Peyer's patch (tissue), 4 donors: ENCODE results near the gene CEP55. TPM values are rescaled to one million over a fixed set of nuclear protein-coding genes. Genes with fewer than 3 reads are reported as not detected.

Experiments used
- DNase-seq, 3 donors: peaks; one replicate each; pipeline ENCODE4 v3.0.0-alpha.2; 2017 to 2019
- H3K27ac ChIP-seq, 4 donors: fragments of 200-600 bp; sonication (generic); one replicate each; pipeline ENCODE4 v1.5.1; 2016 to 2019
- H3K27me3 ChIP-seq, 2 donors: fragments of 200-600 bp; sonication (generic); one replicate each; pipeline ENCODE4 v1.5.1; 2019
- H3K36me3 ChIP-seq, 3 donors: fragments of 200-600 bp; sonication (generic); one replicate each; pipeline ENCODE4 v1.5.1; 2016 to 2019
- H3K4me1 ChIP-seq, 4 donors: fragments of 200-600 bp; sonication (generic); one replicate each; pipeline ENCODE4 v1.5.1; 2016 to 2019
- H3K4me3 ChIP-seq, 4 donors: fragments of 200-600 bp; sonication (generic); 1 replicate in 3 of 4; 2 replicates in 1 of 4; pipeline ENCODE4 v1.5.1; 2016 to 2019; ENCODE audit warnings: mild to moderate bottlenecking in 1 of 4
- H3K9me3 ChIP-seq, 4 donors: fragments of 200-600 bp; sonication (generic); one replicate each; pipeline ENCODE4 v1.5.1; 2016 to 2019; ENCODE audit warnings: mild to moderate bottlenecking in 1 of 4
- POLR2A ChIP-seq, 2 donors: fragments of 450-650 bp; IDR thresholded peaks; one replicate each; pipeline ENCODE4 v1.5.1; 2017; ENCODE audit warnings: antibody characterized with exemption in 2 of 2, mild to moderate bottlenecking in 2 of 2, moderate library complexity in 2 of 2
- total RNA-seq, 4 donors: library from RNA; depleted of rRNA; stranded (reverse); fragments of >200 nt; gene quantifications; one replicate each; pipeline ENCODE4 v1.1.0, GENCODE V29; 2016
- TF ChIP-seq, protein P1 (sequence below), 6 experiments: fragments of 450-650 bp in 4 of 6; fragments of 200-600 bp in 2 of 6; sonication (generic) in 1 of 6; IDR thresholded peaks; one replicate each; pipeline ENCODE4 v1.5.1; 2017 to 2019; ENCODE audit warnings: antibody characterized with exemption in 6 of 6, mild to moderate bottlenecking in 3 of 6, moderate library complexity in 1 of 6

Gene CEP55
- total RNA-seq, 4 donors from 2014 or later = 1.1 to 32.2 (median 4.5) TPM

DNA sequence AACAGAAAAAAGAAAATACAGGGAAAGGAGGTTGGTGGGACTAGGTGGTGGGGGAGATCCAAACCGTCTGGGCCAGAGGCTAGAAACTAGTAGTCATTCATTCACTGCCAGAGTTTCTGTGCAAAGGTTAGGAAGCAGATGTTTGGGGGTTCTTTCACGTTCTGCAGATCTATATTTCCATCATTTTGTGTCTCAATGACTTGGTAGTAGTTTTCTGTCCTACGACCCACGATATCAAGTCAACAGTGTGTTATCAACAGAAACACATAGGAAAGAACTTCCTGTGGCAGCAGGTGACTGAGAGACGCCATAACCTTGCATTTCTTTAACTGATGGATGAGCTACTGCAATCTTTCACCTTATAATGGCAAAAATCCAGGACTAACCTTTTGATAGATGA lies 1.8 kb downstream of the CEP55 start:
- TF ChIP-seq POLR2A (IDR thresholded peaks at IDR 0.05) = no peak
- TF ChIP-seq, protein P1, sequence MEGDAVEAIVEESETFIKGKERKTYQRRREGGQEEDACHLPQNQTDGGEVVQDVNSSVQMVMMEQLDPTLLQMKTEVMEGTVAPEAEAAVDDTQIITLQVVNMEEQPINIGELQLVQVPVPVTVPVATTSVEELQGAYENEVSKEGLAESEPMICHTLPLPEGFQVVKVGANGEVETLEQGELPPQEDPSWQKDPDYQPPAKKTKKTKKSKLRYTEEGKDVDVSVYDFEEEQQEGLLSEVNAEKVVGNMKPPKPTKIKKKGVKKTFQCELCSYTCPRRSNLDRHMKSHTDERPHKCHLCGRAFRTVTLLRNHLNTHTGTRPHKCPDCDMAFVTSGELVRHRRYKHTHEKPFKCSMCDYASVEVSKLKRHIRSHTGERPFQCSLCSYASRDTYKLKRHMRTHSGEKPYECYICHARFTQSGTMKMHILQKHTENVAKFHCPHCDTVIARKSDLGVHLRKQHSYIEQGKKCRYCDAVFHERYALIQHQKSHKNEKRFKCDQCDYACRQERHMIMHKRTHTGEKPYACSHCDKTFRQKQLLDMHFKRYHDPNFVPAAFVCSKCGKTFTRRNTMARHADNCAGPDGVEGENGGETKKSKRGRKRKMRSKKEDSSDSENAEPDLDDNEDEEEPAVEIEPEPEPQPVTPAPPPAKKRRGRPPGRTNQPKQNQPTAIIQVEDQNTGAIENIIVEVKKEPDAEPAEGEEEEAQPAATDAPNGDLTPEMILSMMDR (IDR thresholded peaks at IDR 0.05) = no peak
- Histone ChIP-seq H3K9me3 (no peaks in the 10 kb centered on the region), H3K27ac (no peak overlapping the region), H3K36me3 (no peaks in the 10 kb centered on the region), H3K27me3 (no peaks in the 10 kb centered on the region), H3K4me1 (peaks cover 0 to 5% (median 0%) of the 10 kb centered on the region in 4 donors), H3K4me3 (no peak overlapping the region)
- DNase-seq = no peak

- Histone ChIP-seq H3K9me3 (no peaks in the 10 kb centered on the region), H3K27ac (no peak overlapping the region), H3K4me1 (peaks cover 0 to 4% (median 0%) of the 10 kb centered on the region in 4 donors), H3K27me3 (no peaks in the 10 kb centered on the region), H3K36me3 (no peaks in the 10 kb centered on the region), H3K4me3 (no peak overlapping the region)
- TF ChIP-seq, protein P1 (IDR thresholded peaks at IDR 0.05) = no peak
- TF ChIP-seq POLR2A (IDR thresholded peaks at IDR 0.05) = no peak
- no peak for DNase-seq
These were observed 5.2 kb downstream of the CEP55 start for GRCh38 chr10:93501650-93502049.

DNA sequence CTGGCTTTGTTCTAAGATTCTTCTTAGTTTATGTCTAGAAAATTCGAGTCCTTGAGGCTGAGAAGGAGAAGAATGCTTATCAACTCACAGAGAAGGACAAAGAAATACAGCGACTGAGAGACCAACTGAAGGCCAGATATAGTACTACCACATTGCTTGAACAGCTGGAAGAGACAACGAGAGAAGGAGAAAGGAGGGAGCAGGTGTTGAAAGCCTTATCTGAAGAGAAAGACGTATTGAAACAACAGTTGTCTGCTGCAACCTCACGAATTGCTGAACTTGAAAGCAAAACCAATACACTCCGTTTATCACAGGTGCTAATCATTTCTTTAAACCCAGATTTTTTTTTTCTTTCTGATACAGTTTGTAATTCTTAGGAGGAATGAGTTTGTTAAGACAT lies 6.7 kb downstream of the CEP55 start:
- TF ChIP-seq POLR2A (IDR thresholded peaks at IDR 0.05) = no peak
- TF ChIP-seq, protein P1 (IDR thresholded peaks at IDR 0.05) = no peak
- H3K4me3 ChIP-seq = no peak overlapping the region

DNA sequence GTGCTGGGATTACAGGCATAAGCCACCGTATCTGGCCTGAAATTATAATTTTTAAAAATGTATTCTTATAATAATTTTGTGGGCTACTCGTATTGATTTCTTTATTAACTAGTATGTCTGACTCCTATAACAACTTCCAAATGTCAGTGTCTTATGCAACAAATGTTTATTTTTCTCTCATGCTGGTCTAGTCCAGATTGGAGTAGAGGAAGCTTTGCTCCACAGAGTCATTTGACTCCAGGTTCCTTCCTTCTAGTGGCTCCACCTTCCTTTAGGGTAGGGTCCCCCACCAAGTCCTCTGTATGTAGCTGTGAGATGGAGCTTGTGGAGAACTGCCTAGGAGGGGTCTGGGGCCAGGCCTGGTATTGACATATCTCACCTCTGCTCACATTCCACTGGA lies 8.7 kb downstream of the CEP55 start:
- TF ChIP-seq, protein P1 (IDR thresholded peaks at IDR 0.05) = no peak
- no peak for TF ChIP-seq POLR2A (IDR thresholded peaks at IDR 0.05)
- no peaks in the 10 kb centered on the region for H3K4me1 ChIP-seq
- H3K36me3 ChIP-seq = no peaks in the 10 kb centered on the region
- DNase-seq = no peak
- H3K9me3 ChIP-seq = no peaks in the 10 kb centered on the region
- no peak overlapping the region for H3K4me3 ChIP-seq
- no peak overlapping the region for H3K27ac ChIP-seq
- H3K27me3 ChIP-seq = no peaks in the 10 kb centered on the region

More for the DNA sequence above, 6.7 kb downstream of the CEP55 start:
- Histone ChIP-seq H3K4me1 (no peaks in the 10 kb centered on the region), H3K27ac (no peak overlapping the region), H3K9me3 (no peaks in the 10 kb centered on the region), H3K27me3 (no peaks in the 10 kb centered on the region), H3K36me3 (no peaks in the 10 kb centered on the region)
- no peak for DNase-seq

DNA sequence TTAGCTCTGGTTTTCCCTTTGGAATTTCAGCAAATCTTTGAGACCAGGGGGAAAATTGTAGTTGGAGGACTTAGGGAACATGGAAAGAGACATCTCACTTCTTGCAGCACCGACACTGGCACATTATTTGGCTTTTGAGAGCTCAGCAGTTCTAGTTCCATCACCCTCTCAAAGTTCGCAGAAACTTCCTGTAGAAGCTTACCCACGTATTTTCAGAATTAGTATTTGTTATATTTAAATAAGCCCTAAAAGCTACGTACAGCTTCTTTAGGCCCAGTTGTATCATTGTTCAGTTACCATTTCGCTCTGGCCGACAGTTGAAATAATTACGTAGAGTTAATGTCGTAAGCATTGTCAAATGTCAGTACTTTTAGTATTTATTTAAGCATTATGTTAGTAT lies 13.4 kb downstream of the CEP55 start:
- no peaks in the 10 kb centered on the region for H3K4me1 ChIP-seq
- no peaks in the 10 kb centered on the region for H3K9me3 ChIP-seq
- no peak overlapping the region for H3K4me3 ChIP-seq
- no peak overlapping the region for H3K27ac ChIP-seq
- no peaks in the 10 kb centered on the region for H3K27me3 ChIP-seq
- no peak for TF ChIP-seq POLR2A (IDR thresholded peaks at IDR 0.05)
- TF ChIP-seq, protein P1 (IDR thresholded peaks at IDR 0.05) = no peak
- no peak for DNase-seq
- no peaks in the 10 kb centered on the region for H3K36me3 ChIP-seq

DNA sequence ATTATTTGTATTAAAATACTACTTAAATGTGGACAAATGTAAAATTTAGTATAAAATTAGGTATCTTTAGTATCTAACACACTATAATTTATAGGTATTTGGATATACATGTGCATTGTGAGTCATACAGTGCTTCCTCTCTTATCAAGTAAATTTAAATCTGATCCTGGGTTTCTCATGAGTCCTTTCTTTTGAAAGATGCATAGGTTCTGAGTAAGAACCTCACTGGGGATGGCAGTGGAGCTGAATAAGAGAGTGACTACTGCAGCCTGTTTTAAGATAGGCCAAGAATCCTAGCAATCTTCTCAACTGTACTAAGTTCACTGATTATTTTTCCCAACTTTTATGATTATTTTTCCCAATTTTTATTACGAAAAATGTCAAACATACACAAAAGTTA lies 16.2 kb downstream of the CEP55 start:
- no peaks in the 10 kb centered on the region for H3K4me1 ChIP-seq
- H3K27me3 ChIP-seq = no peaks in the 10 kb centered on the region
- no peaks in the 10 kb centered on the region for H3K9me3 ChIP-seq
- no peak overlapping the region for H3K27ac ChIP-seq
- H3K36me3 ChIP-seq = no peaks in the 10 kb centered on the region
- no peak overlapping the region for H3K4me3 ChIP-seq
- no peak for DNase-seq
- TF ChIP-seq, protein P1 (IDR thresholded peaks at IDR 0.05) = no peak
- no peak for TF ChIP-seq POLR2A (IDR thresholded peaks at IDR 0.05)
